PC-3 (cell line): Measurements from ENCODE around the gene DRG2.

Experiments
- CTCF ChIP-seq: fragments of 300-600 bp; sonication (generic); conservative IDR thresholded peaks from 2 replicates; pipeline ENCODE4 v1.5.1; 2017; ENCODE audit warnings: antibody characterized with exemption, low read depth, mild to moderate bottlenecking, low read length
- EZH2phosphoT487 ChIP-seq: fragments of 300-600 bp; sonication (generic); IDR thresholded peaks from 2 replicates; pipeline ENCODE4 v1.6.1; 2018; ENCODE audit warnings: mild to moderate bottlenecking, antibody characterized with exemption, low read length, borderline replicate concordance

DNA sequence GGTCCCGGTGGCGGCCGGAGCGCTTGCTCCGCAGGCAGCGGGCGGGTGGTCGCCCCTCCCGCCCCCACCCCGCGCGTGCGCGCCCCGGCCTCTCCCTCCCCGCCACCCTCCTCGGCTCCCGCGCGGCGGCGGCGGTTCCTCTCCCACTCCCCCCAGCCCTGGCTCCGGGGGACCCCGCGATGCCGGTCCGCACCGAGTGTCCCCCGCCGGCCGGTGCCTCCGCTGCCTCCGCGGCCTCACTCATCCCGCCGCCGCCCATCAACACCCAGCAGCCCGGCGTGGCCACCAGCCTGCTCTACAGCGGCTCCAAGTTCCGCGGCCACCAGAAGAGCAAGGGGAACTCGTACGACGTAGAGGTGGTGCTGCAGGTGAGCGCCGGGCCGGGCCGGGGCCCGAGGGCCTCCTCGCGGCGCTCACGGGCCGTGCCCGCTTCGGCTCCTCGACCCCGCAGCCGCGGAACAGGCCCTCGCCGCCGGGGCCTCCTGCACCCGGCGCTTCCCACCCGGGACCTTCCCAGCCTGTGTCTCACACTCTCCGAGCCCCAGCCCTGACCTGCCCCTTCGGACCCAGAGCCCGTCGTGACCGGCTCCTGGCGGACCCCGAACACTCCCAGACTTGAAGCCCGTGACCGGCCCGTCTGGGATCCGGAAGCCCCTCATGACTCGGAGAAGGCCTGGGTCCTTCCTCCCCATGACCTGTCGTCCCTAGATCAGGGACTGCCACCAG, 48.0 kb upstream of the DRG2 start:
- TF ChIP-seq EZH2phosphoT487 (no peak), CTCF (no peak)
